HG03045 (cell line): ENCODE measurements around the gene LDB3.

Experiments
- ATAC-seq: cut with Tn5 transposase; IDR thresholded peaks from one replicate; pipeline ENCODE4 v1.9.1; 2021; ENCODE audit warnings: mild to moderate bottlenecking, moderate library complexity; ENCODE audit not compliant: unreplicated experiment

Gene LDB3

GRCh38 chr10:86651021-86651471 is 17.3 kb upstream of the LDB3 start:
- no peak for ATAC-seq

GRCh38 chr10:86651631-86652331 is 16.5 kb upstream of the LDB3 start:
- ATAC-seq = no peak

- no peak for ATAC-seq
Observed at GRCh38 chr10:86652361-86653202, 15.7 kb upstream of the LDB3 start.

GRCh38 chr10:86653379-86653778 is 14.9 kb upstream of the LDB3 start:
- no peak for ATAC-seq

- no peak for ATAC-seq
Observed at GRCh38 chr10:86653987-86654386, 14.3 kb upstream of the LDB3 start.

GRCh38 chr10:86654411-86655172 is 13.7 kb upstream of the LDB3 start, which contains the start of gene OPN4:
OPN4 (plus strand) TSS chr10:86654547; CDS start chr10:86654784, 237 bp downstream.
- ATAC-seq = no peak

- ATAC-seq = no peak
Observed at GRCh38 chr10:86655173-86655540, 13.2 kb upstream of the LDB3 start.

- no peak for ATAC-seq
Observed at GRCh38 chr10:86655596-86655995, 12.7 kb upstream of the LDB3 start.

GRCh38 chr10:86657011-86657395 is 11.3 kb upstream of the LDB3 start:
- ATAC-seq = no peak

GRCh38 chr10:86657396-86658011 is 10.8 kb upstream of the LDB3 start:
- no peak for ATAC-seq

GRCh38 chr10:86658261-86658741 is 10.0 kb upstream of the LDB3 start:
- ATAC-seq = no peak

GRCh38 chr10:86658751-86659150 is 9.6 kb upstream of the LDB3 start:
- ATAC-seq = no peak

- ATAC-seq = no peak
Observed at GRCh38 chr10:86659161-86659691, 9.1 kb upstream of the LDB3 start.

GRCh38 chr10:86659721-86660453 is 8.4 kb upstream of the LDB3 start:
- no peak for ATAC-seq

GRCh38 chr10:86661161-86662025 is 6.9 kb upstream of the LDB3 start:
- no peak for ATAC-seq

- ATAC-seq = no peak
Observed at GRCh38 chr10:86662186-86663045, 5.9 kb upstream of the LDB3 start.

- no peak for ATAC-seq
Observed at GRCh38 chr10:86663046-86663345, 5.3 kb upstream of the LDB3 start.
